ENCODE measurements around the gene TRAF4. TPM values are rescaled to one million over a fixed set of nuclear protein-coding genes. Genes with fewer than 3 reads are reported as not detected.

The TRAF4 gene
- total RNA-seq: 81.9 and 83.9 TPM in 2 replicates
- polyA plus RNA-seq: 79.5 and 97.3 TPM in 2 replicates
- 39.7 and 52.6 TPM in 2 replicates for polyA plus RNA-seq (2011; cell fraction: cytosol; rRNA removed)
- 159 and 165 TPM in 2 replicates for polyA plus RNA-seq (2011; cell fraction: nucleus; rRNA removed)
- polyA plus RNA-seq (2012): 32.7 and 45.3 TPM in 2 replicates
- polyA minus RNA-seq: 44.3 and 58.8 TPM in 2 replicates
- 107 TPM for polyA minus RNA-seq (2011; cell fraction: cytosol; rRNA and poly(A)+ RNA removed)
- 46.6 and 68.8 TPM in 2 replicates for polyA minus RNA-seq (2011; cell fraction: nucleus; rRNA and poly(A)+ RNA removed)
- percentile 65 among the genes with signal in this experiment for Bru-seq, nascent RNA
- BruChase-seq, experiment 1, labeled RNA remaining after a 6-hour chase: percentile 65 among the genes with signal in this experiment
- BruChase-seq, experiment 2, labeled RNA remaining after a 2-hour chase: percentile 85 among the genes with signal in this experiment
- long read RNA-seq, transcript TRAF4-201 (7 exons, 2,923 nt): major isoform, 11 of 22 reads
- long read RNA-seq, partial matches to known transcripts: 2 of 22 reads
- long read RNA-seq, other reads (novel, unspliced or antisense): 8 of 22 reads

GRCh38 chr17:28743243-28744103 is at the start of gene TRAF4:
TSS of gene TRAF4 (plus strand) at chr17:28744011. CDS start at chr17:28744113, 102 bp downstream.
- H4K20me1 ChIP-seq (replicated peaks; ENCODE audit: control insufficient read depth, extremely low read depth, insufficient read depth, low read length): no peaks in the 10 kb centered on the region
- peak within 1 kb of the TSS; percentile 14 for H2AFZ ChIP-seq (ENCODE audit: low read depth, low read length)
- FAIRE-seq (peak; percentile 85), DNase-seq (ENCODE audit: low read depth, low spot score) (peak; percentile 63)
- no peaks in the 10 kb centered on the region for H3K9me1 ChIP-seq (replicated peaks; ENCODE audit: control insufficient read depth, extremely low read depth, insufficient read depth, low read length)
- peak within 1 kb of the TSS; percentile 86 for H3K27ac ChIP-seq (ENCODE audit: insufficient read depth, low read depth, low read length)
- POLR2A ChIA-PET: interaction anchor here (1.2 to 1.5 kb wide), 2 partner anchors 15 to 98 kb away, joined by 4 to 7 read pairs; partner anchors contain the start of gene NEK8
- no peaks in the 10 kb centered on the region for H3K9me3 ChIP-seq (replicated peaks; ENCODE audit: control insufficient read depth, insufficient read depth, low read length)
- peaks cover 31% of the 10 kb centered on the region for H3K79me2 ChIP-seq (ENCODE audit: control insufficient read depth, insufficient read depth, low read length)
- H3K36me3 ChIP-seq (ENCODE audit: control insufficient read depth in 2 of 2, extremely low read depth in 1 of 2, insufficient read depth in 2 of 2, low read length in 2 of 2): peaks cover 4 to 10% of the 10 kb centered on the region in 2 experiments
- H3K27me3 ChIP-seq (ENCODE audit: control insufficient read depth in 2 of 2, insufficient read depth in 2 of 2, low read length in 2 of 2): no peaks in the 10 kb centered on the region
- H3K4me2 ChIP-seq (ENCODE audit: insufficient read depth, low read length): peak within 1 kb of the TSS; percentile 84
- H3K4me1 ChIP-seq (ENCODE audit: control insufficient read depth, extremely low read depth, insufficient read depth, low read length): peaks cover 28% of the 10 kb centered on the region
- TF ChIP-seq, protein P1, sequence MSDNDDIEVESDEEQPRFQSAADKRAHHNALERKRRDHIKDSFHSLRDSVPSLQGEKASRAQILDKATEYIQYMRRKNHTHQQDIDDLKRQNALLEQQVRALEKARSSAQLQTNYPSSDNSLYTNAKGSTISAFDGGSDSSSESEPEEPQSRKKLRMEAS (IDR thresholded peaks at IDR 0.05; ENCODE audit: insufficient read depth, insufficient read length): no peak
- TF ChIP-seq EZH2 (IDR thresholded peaks at IDR 0.05; ENCODE audit: borderline replicate concordance, low read depth, low read length, severe bottlenecking) (no peak), GATA2 (IDR thresholded peaks at IDR 0.05; ENCODE audit: insufficient read depth, insufficient read length, low read depth, low read length) (no peak), POLR2AphosphoS5 (IDR thresholded peaks at IDR 0.05; ENCODE audit: insufficient read depth, low read depth, low read length) (peak; percentile 97), MYC (IDR thresholded peaks at IDR 0.05; ENCODE audit: low read depth, low read length) (no peak), POLR2A (IDR thresholded peaks at IDR 0.05; ENCODE audit: low read depth, low read length) (peak; percentile 98)
- TF ChIP-seq, protein P2, sequence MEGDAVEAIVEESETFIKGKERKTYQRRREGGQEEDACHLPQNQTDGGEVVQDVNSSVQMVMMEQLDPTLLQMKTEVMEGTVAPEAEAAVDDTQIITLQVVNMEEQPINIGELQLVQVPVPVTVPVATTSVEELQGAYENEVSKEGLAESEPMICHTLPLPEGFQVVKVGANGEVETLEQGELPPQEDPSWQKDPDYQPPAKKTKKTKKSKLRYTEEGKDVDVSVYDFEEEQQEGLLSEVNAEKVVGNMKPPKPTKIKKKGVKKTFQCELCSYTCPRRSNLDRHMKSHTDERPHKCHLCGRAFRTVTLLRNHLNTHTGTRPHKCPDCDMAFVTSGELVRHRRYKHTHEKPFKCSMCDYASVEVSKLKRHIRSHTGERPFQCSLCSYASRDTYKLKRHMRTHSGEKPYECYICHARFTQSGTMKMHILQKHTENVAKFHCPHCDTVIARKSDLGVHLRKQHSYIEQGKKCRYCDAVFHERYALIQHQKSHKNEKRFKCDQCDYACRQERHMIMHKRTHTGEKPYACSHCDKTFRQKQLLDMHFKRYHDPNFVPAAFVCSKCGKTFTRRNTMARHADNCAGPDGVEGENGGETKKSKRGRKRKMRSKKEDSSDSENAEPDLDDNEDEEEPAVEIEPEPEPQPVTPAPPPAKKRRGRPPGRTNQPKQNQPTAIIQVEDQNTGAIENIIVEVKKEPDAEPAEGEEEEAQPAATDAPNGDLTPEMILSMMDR (IDR thresholded peaks at IDR 0.05; ENCODE audit: extremely low read depth in 1 of 2, insufficient read depth in 1 of 2, low read depth in 1 of 2, low read length in 2 of 2): no peak
- intact Hi-C loops (cut with micrococcal nuclease): no loop called here
- peak within 1 kb of the TSS; percentile 91 for H3K9ac ChIP-seq (replicated peaks; ENCODE audit: extremely low read depth, insufficient read depth, low read length)
- BruUV-seq (replicated peaks): TSS peak; percentile 37
- dilution Hi-C loops (cut with MboI; ENCODE audit: extremely low pct_ligation_motif_present, low sequenced_read_pairs): no loop called here
- CTCF ChIA-PET: interaction anchor here (0.9 to 16.6 kb wide), 2 partner anchors 14 to 18 kb away, joined by 3 to 602 read pairs; partner anchors contain the start of genes NEK8 and TLCD1
- H3K4me3 ChIP-seq (replicated peaks in 1 of 3; ENCODE audit: insufficient read depth in 1 of 3, low read depth in 1 of 3, low read length in 3 of 3): peak within 1 kb of the TSS; percentile 77 to 94 (median 86)

Measured in endothelial cell of umbilical vein (primary cell).